SU-DHL-6 (cell line): Measurements from ENCODE around the gene ETF1.
A peak's percentile ranks its signal among the peaks of the same experiment; 100 is the strongest.

Source experiments
- H2AFZ ChIP-seq: fragments of 200-600 bp; sonication (generic); 2 replicates; pipeline ENCODE4 v1.6.1; 2014; ENCODE audit warnings: low read depth, mild to moderate bottlenecking, moderate library complexity, mixed read lengths, antibody characterized with exemption, low read length; ENCODE audit not compliant: severe bottlenecking
- H3F3A ChIP-seq: fragments of 200-600 bp; shearing (Covaris generic); 2 replicates; pipeline ENCODE4 v1.6.0; 2016; ENCODE audit warnings: antibody characterized with exemption, mild to moderate bottlenecking; ENCODE audit not compliant: insufficient read depth
- H3K27ac ChIP-seq: fragments of 200-600 bp; sonication (generic); 2 replicates; pipeline ENCODE4 v1.5.1; 2016; ENCODE audit warnings: low read depth, mild to moderate bottlenecking, low read length, moderate library complexity, mixed read lengths
- H3K27me3 ChIP-seq: fragments of 200-600 bp; sonication (generic), shearing (Covaris generic); 2 replicates; pipeline ENCODE4 v1.6.0; 2014; ENCODE audit warnings: mild to moderate bottlenecking, low read length
- H3K36me3 ChIP-seq: fragments of 200-600 bp; sonication (generic); 2 replicates; pipeline ENCODE4 v1.6.1; 2014; ENCODE audit warnings: mild to moderate bottlenecking, low read length, mixed read lengths
- H3K4me2 ChIP-seq: fragments of 300-600, 200-600 bp; shearing (Covaris generic), sonication (generic); 2 replicates; pipeline ENCODE4 v1.6.0; 2014; ENCODE audit warnings: low read length, low read depth, mild to moderate bottlenecking; ENCODE audit not compliant: poor library complexity, severe bottlenecking
- H3K4me3 ChIP-seq: fragments of 200-600 bp; sonication (generic); 2 replicates; pipeline ENCODE4 v1.5.1; 2014; ENCODE audit warnings: antibody characterized with exemption, low read length, mild to moderate bottlenecking, mixed read lengths; ENCODE audit not compliant: insufficient read depth, poor library complexity, severe bottlenecking
- H3K79me2 ChIP-seq: fragments of 200-600 bp; sonication (generic); 2 replicates; pipeline ENCODE4 v1.6.1; 2014; ENCODE audit warnings: mild to moderate bottlenecking, low read length, moderate library complexity; ENCODE audit not compliant: insufficient read depth
- H3K9ac ChIP-seq: fragments of 200-600 bp; sonication (generic); 2 replicates; pipeline ENCODE4 v1.7.0; 2014; ENCODE audit warnings: mild to moderate bottlenecking, low read length
- H3K9me2 ChIP-seq: fragments of 200-600 bp; sonication (generic); replicated peaks from 2 replicates; pipeline ENCODE4 v1.6.1; 2014; ENCODE audit warnings: low read length; ENCODE audit not compliant: insufficient read depth
- H3K9me3 ChIP-seq: fragments of 200-600 bp; sonication (generic); 2 replicates; pipeline ENCODE4 v1.6.1; 2014; ENCODE audit warnings: low read length, mixed read lengths; ENCODE audit not compliant: insufficient read depth
- H4K20me1 ChIP-seq: fragments of 200-600 bp; sonication (generic); 2 replicates; pipeline ENCODE4 v1.6.1; 2014; ENCODE audit warnings: low read depth, mild to moderate bottlenecking, antibody characterized with exemption, low read length, moderate library complexity, mixed read lengths
- EZH2phosphoT487 ChIP-seq: fragments of 200-600 bp; sonication (generic), shearing (Covaris generic); conservative IDR thresholded peaks from 2 replicates; pipeline ENCODE4 v1.6.1; 2018; ENCODE audit warnings: mild to moderate bottlenecking, antibody characterized with exemption, low read length, moderate library complexity, mixed read lengths
- TF ChIP-seq, protein P1 (sequence below): fragments of 200-600 bp; sonication (generic); IDR thresholded peaks from one replicate; pipeline ENCODE4 v1.5.1; 2017; ENCODE audit warnings: antibody characterized with exemption, mild to moderate bottlenecking, low read length, moderate library complexity; ENCODE audit not compliant: insufficient read depth, poor library complexity, severe bottlenecking

ETF1 gene

DNA sequence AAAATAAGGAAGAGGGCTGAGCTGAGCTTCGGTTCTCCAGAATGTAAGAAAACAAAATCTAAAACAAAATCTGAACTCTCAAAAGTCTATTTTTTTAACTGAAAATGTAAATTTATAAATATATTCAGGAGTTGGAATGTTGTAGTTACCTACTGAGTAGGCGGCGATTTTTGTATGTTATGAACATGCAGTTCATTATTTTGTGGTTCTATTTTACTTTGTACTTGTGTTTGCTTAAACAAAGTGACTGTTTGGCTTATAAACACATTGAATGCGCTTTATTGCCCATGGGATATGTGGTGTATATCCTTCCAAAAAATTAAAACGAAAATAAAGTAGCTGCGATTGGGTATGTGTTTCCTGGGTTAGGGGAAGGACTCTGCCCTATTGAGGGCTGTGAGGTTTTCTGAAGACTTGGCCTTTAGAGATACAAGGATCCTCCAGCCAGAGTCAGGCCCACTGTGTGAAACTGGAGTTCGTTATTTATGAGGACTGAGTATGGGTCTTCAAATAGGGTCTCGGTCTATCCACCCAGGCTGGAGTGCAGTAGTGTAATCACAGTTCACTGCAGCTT is 74.0 kb downstream of the ETF1 start:
- Histone ChIP-seq H3K4me2 (no peak overlapping the region), H3K27me3 (no peaks in the 10 kb centered on the region), H3K27ac (no peak overlapping the region), H3K4me3 (no peak overlapping the region), H3K9ac (no peak overlapping the region), H3K9me3 (no peaks in the 10 kb centered on the region), H3K36me3 (no peaks in the 10 kb centered on the region; the same call in 1 of the 2 replicates), H3K9me2 (no peaks in the 10 kb centered on the region), H3K79me2 (no peaks in the 10 kb centered on the region), H3F3A (peaks cover 13% of the 10 kb centered on the region), H4K20me1 (peaks cover 6% of the 10 kb centered on the region; the same call in 1 of the 2 replicates), H2AFZ (no peak overlapping the region)
- TF ChIP-seq, protein P1, sequence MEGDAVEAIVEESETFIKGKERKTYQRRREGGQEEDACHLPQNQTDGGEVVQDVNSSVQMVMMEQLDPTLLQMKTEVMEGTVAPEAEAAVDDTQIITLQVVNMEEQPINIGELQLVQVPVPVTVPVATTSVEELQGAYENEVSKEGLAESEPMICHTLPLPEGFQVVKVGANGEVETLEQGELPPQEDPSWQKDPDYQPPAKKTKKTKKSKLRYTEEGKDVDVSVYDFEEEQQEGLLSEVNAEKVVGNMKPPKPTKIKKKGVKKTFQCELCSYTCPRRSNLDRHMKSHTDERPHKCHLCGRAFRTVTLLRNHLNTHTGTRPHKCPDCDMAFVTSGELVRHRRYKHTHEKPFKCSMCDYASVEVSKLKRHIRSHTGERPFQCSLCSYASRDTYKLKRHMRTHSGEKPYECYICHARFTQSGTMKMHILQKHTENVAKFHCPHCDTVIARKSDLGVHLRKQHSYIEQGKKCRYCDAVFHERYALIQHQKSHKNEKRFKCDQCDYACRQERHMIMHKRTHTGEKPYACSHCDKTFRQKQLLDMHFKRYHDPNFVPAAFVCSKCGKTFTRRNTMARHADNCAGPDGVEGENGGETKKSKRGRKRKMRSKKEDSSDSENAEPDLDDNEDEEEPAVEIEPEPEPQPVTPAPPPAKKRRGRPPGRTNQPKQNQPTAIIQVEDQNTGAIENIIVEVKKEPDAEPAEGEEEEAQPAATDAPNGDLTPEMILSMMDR, result no peak
- TF ChIP-seq EZH2phosphoT487, result no peak

DNA sequence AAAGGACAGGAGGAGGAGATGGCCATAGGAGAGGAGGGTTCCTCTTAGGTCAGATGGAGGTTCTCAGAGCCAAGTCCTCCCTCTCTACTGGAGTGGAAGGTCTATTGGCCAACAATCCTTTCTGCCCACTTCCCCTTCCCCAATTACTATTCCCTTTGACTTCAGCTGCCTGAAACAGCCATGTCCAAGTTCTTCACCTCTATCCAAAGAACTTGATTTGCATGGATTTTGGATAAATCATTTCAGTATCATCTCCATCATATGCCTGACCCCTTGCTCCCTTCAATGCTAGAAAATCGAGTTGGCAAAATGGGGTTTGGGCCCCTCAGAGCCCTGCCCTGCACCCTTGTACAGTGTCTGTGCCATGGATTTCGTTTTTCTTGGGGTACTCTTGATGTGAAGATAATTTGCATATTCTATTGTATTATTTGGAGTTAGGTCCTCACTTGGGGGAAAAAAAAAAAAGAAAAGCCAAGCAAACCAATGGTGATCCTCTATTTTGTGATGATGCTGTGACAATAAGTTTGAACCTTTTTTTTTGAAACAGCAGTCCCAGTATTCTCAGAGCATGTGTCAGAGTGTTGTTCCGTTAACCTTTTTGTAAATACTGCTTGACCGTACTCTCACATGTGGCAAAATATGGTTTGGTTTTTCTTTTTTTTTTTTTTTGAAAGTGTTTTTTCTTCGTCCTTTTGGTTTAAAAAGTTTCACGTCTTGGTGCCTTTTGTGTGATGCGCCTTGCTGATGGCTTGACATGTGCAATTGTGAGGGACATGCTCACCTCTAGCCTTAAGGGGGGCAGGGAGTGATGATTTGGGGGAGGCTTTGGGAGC is 74.7 kb downstream of the ETF1 start:
- no peaks in the 10 kb centered on the region; the same call in 1 of the 2 replicates for H3K36me3 ChIP-seq
- no peak overlapping the region for H3K9ac ChIP-seq
- H3K27ac ChIP-seq, result no peak overlapping the region
- H3K79me2 ChIP-seq, result no peaks in the 10 kb centered on the region
- H3K27me3 ChIP-seq, result no peaks in the 10 kb centered on the region
- no peak overlapping the region for H3K4me3 ChIP-seq
- TF ChIP-seq, protein P1, result no peak
- TF ChIP-seq EZH2phosphoT487, result no peak
- no peaks in the 10 kb centered on the region for H3K9me2 ChIP-seq
- H3F3A ChIP-seq, result peaks cover 13% of the 10 kb centered on the region
- peak overlapping the region; percentile 18 for H3K4me2 ChIP-seq
- peaks cover 6% of the 10 kb centered on the region; the same call in 1 of the 2 replicates for H4K20me1 ChIP-seq
- no peak overlapping the region for H2AFZ ChIP-seq
- no peaks in the 10 kb centered on the region for H3K9me3 ChIP-seq

DNA sequence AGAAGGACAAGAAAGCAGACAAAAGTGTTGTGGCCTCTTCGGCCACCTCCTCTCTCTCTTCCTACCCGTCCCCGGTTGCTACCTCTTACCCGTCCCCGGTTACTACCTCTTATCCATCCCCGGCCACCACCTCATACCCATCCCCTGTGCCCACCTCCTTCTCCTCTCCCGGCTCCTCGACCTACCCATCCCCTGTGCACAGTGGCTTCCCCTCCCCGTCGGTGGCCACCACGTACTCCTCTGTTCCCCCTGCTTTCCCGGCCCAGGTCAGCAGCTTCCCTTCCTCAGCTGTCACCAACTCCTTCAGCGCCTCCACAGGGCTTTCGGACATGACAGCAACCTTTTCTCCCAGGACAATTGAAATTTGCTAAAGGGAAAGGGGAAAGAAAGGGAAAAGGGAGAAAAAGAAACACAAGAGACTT is 75.3 kb downstream of the ETF1 start:
- no peaks in the 10 kb centered on the region; the same call in 1 of the 2 replicates for H3K36me3 ChIP-seq
- no peak overlapping the region for H3K4me2 ChIP-seq
- H3K79me2 ChIP-seq, result no peaks in the 10 kb centered on the region
- H3K9ac ChIP-seq, result no peak overlapping the region
- no peaks in the 10 kb centered on the region for H3K27me3 ChIP-seq
- peaks cover 6% of the 10 kb centered on the region; the same call in 1 of the 2 replicates for H4K20me1 ChIP-seq
- no peak overlapping the region for H3K4me3 ChIP-seq
- no peaks in the 10 kb centered on the region for H3K9me3 ChIP-seq
- no peak overlapping the region for H3K27ac ChIP-seq
- H2AFZ ChIP-seq, result no peak overlapping the region
- no peaks in the 10 kb centered on the region for H3K9me2 ChIP-seq
- H3F3A ChIP-seq, result peaks cover 13% of the 10 kb centered on the region
- TF ChIP-seq, protein P1, result no peak
- no peak for TF ChIP-seq EZH2phosphoT487
